ENCODE measurements around the gene DOK1. TPM values are rescaled to one million over a fixed set of nuclear protein-coding genes. Genes with fewer than 3 reads are reported as not detected.

DOK1 gene
- total RNA-seq, 1 experiment from 2014 or later = 3.4 TPM

DNA sequence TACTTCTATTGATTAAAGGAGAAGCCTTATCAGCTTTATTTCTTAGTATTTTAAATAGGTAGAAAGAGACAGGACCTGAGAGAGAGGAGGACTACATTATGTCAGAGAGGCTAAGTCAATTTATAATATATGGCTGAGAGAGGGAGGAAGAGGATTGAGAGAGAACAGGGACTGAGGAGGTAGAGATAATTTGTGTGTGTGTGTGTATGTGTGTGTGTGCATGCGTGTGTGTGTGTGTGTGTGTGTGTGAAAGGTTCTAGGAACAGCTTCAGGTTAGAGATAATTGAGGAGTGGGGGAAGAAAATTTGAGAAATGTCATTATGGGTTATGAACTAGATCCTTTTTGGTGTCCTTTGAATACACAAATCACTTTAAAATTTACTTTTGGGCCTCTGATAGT, 15.2 kb downstream of the DOK1 start:
- peaks cover 34% of the 10 kb centered on the region for H3K4me1 Mint-ChIP-seq (ENCODE audit: insufficient read depth, unreplicated experiment)
- H3K9me3 Mint-ChIP-seq (ENCODE audit: unreplicated experiment) = no peaks in the 10 kb centered on the region
- no peaks in the 10 kb centered on the region for H3K27me3 Mint-ChIP-seq (ENCODE audit: insufficient read depth, unreplicated experiment)
- ChIA-PET CTCF (interaction anchor here (15.5 kb wide), 1 partner anchor 18 kb away, joined by 203 read pairs; no protein-coding TSS in a partner anchor), POLR2A (interaction anchor here (0.7 to 1.5 kb wide), 3 partner anchors 10 to 39 kb away, joined by 3 read pairs; no protein-coding TSS in a partner anchor)
- H3K27ac Mint-ChIP-seq (ENCODE audit: low read depth, unreplicated experiment) = no peak overlapping the region
- no peaks in the 10 kb centered on the region for H3K36me3 Mint-ChIP-seq (ENCODE audit: insufficient read depth, unreplicated experiment)
- no peak for DNase-seq (ENCODE audit: unreplicated experiment)
- H3K4me3 Mint-ChIP-seq (ENCODE audit: unreplicated experiment) = no peak overlapping the region
- TF ChIP-seq, protein P1, sequence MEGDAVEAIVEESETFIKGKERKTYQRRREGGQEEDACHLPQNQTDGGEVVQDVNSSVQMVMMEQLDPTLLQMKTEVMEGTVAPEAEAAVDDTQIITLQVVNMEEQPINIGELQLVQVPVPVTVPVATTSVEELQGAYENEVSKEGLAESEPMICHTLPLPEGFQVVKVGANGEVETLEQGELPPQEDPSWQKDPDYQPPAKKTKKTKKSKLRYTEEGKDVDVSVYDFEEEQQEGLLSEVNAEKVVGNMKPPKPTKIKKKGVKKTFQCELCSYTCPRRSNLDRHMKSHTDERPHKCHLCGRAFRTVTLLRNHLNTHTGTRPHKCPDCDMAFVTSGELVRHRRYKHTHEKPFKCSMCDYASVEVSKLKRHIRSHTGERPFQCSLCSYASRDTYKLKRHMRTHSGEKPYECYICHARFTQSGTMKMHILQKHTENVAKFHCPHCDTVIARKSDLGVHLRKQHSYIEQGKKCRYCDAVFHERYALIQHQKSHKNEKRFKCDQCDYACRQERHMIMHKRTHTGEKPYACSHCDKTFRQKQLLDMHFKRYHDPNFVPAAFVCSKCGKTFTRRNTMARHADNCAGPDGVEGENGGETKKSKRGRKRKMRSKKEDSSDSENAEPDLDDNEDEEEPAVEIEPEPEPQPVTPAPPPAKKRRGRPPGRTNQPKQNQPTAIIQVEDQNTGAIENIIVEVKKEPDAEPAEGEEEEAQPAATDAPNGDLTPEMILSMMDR (IDR thresholded peaks at IDR 0.05; ENCODE audit: unreplicated experiment) = no peak
- intact Hi-C loops (cut with micrococcal nuclease) = no loop called here
- no TSS peak for BruUV-seq (replicated peaks)

DNA sequence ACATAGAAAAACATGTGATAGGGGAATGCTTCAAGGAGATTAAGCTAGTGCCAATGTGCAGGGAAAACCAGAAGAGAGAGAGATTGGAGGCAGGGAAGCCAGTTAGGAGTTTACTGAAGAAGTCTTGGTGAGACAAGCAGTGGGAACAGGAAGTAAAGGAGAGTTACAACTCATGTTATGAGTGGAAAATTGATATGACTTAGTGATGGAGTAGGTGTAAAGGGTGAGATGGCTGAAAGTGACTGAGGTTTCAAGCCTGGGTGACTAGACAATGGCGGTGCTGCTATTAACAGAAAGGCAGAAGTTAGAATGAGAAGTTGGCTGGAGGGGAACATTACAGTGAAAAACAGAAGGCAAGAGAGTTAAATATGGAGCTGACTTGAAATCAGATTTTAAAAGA, 16.5 kb downstream of the DOK1 start:
- H3K4me1 Mint-ChIP-seq (ENCODE audit: insufficient read depth, unreplicated experiment) = peaks cover 29% of the 10 kb centered on the region
- no peak overlapping the region for H3K27ac Mint-ChIP-seq (ENCODE audit: low read depth, unreplicated experiment)
- TF ChIP-seq, protein P1 (IDR thresholded peaks at IDR 0.05; ENCODE audit: unreplicated experiment) = no peak
- no peaks in the 10 kb centered on the region for H3K36me3 Mint-ChIP-seq (ENCODE audit: insufficient read depth, unreplicated experiment)
- ChIA-PET CTCF (interaction anchor here (15.5 kb wide), 1 partner anchor 16 kb away, joined by 203 read pairs; no protein-coding TSS in a partner anchor), POLR2A (interaction anchor here (1.1 to 1.5 kb wide), 2 partner anchors 8 to 41 kb away, joined by 3 read pairs; no protein-coding TSS in a partner anchor)
- intact Hi-C loops (cut with micrococcal nuclease) = no loop called here
- no peaks in the 10 kb centered on the region for H3K27me3 Mint-ChIP-seq (ENCODE audit: insufficient read depth, unreplicated experiment)
- no peak for DNase-seq (ENCODE audit: unreplicated experiment)
- H3K9me3 Mint-ChIP-seq (ENCODE audit: unreplicated experiment) = no peaks in the 10 kb centered on the region
- H3K4me3 Mint-ChIP-seq (ENCODE audit: unreplicated experiment) = no peak overlapping the region
- no TSS peak for BruUV-seq (replicated peaks)

DNA sequence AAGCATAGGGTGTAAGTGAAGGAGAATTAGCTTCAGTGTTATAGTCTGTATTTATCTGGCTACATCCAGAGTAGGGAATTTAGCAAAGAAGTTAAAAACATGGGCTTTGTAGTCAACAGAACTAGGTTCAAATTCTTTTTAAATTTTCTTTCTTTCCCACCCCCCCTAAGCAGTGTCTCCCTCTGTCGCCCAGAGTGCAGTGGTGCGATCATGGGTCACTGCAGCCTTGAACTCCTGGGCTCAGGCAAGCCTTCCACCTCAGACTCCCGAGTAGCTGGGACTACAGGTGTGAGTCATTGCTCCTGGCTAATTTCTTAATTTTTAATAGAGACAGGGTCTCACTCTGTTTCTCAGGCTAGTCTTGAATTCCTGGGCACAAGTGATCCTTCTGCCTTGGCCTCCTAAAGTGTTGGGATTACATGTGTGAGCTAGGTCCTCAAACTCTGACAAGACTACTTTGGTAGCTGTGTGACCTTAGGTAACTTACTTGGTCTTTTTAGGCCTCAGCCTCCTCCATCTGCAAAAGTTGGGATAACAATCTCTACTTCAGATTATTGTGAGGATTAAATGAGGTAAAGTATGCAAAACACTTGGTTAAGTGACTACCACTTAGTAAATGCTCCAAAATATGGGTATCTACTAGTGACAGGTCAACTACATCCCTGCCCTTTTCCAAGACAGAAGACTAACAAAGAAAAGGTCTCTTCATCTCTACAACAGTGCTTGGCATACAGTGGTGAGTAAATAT, 17.8 kb downstream of the DOK1 start:
- intact Hi-C loops (cut with micrococcal nuclease) = no loop called here
- DNase-seq (ENCODE audit: unreplicated experiment) = no peak
- H3K36me3 Mint-ChIP-seq (ENCODE audit: insufficient read depth, unreplicated experiment) = no peaks in the 10 kb centered on the region
- CTCF ChIA-PET = interaction anchor here (0.9 to 15.5 kb wide), 2 partner anchors 15 to 89 kb away, joined by 6 to 203 read pairs; partner anchors contain the start of genes CCDC142 and TTC31
- POLR2A ChIA-PET = no interaction called here
- H3K27me3 Mint-ChIP-seq (ENCODE audit: insufficient read depth, unreplicated experiment) = no peaks in the 10 kb centered on the region
- BruUV-seq (replicated peaks) = no TSS peak
- no peak overlapping the region for H3K27ac Mint-ChIP-seq (ENCODE audit: low read depth, unreplicated experiment)
- H3K4me1 Mint-ChIP-seq (ENCODE audit: insufficient read depth, unreplicated experiment) = peaks cover 29% of the 10 kb centered on the region
- TF ChIP-seq, protein P1 (IDR thresholded peaks at IDR 0.05; ENCODE audit: unreplicated experiment) = no peak
- H3K9me3 Mint-ChIP-seq (ENCODE audit: unreplicated experiment) = no peaks in the 10 kb centered on the region
- no peak overlapping the region for H3K4me3 Mint-ChIP-seq (ENCODE audit: unreplicated experiment)

DNA sequence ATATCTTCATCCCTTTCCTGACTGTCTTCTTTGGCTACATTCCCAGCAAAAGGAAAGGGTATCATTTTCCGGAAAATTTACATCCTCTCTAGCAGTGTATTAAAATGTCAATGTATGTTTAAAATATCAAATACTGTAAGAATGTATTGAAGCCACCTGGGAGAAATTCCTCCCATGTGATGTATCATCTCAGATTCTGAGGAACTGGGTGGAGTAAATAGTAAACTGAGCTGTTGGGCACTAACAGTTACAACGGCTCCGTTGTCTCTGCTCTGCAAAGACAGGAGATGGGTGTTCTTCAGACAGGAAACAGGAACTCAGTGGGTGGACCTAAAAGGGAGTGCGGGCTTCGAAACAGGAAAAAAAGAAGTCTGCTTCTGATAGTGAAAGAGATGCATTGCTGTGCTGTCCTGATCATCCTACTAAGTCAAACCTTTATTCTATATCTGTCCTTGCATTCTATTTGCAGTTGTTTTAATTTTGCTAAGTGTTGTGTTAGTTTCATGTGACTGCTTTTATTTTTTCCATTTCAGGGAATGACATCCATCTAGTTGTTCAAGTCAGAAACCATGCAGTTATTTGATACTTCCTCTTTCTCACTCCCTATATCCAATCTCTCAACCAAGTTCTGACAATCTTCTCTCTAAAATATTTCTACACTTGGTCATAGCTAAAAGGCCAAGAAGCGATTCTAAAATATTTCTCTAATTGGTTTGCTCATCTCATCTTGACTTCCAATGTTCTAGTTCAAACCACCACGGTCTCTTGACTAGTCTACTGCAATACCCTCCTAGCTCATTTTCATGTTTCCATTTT, 19.4 kb downstream of the DOK1 start:
- no TSS peak for BruUV-seq (replicated peaks)
- intact Hi-C loops (cut with micrococcal nuclease) = no loop called here
- ChIA-PET CTCF (interaction anchor here (0.6 to 15.5 kb wide), 4 partner anchors 13 to 182 kb away, joined by 3 to 203 read pairs (median 14); partner anchors contain the start of genes CCDC142 and TTC31), POLR2A (interaction anchor here (0.9 to 1.7 kb wide), 5 partner anchors 8 to 116 kb away, joined by 3 to 5 read pairs (median 4); partner anchors contain the start of genes DQX1 and WBP1)
- DNase-seq (ENCODE audit: unreplicated experiment) = peak; percentile 71
- peak overlapping the region; percentile 71 for H3K27ac Mint-ChIP-seq (ENCODE audit: low read depth, unreplicated experiment)
- no peaks in the 10 kb centered on the region for H3K27me3 Mint-ChIP-seq (ENCODE audit: insufficient read depth, unreplicated experiment)
- peak overlapping the region; percentile 48 for H3K4me3 Mint-ChIP-seq (ENCODE audit: unreplicated experiment)
- no peaks in the 10 kb centered on the region for H3K9me3 Mint-ChIP-seq (ENCODE audit: unreplicated experiment)
- peaks cover 18% of the 10 kb centered on the region for H3K4me1 Mint-ChIP-seq (ENCODE audit: insufficient read depth, unreplicated experiment)
- TF ChIP-seq, protein P1 (IDR thresholded peaks at IDR 0.05; ENCODE audit: unreplicated experiment) = no peak
- no peaks in the 10 kb centered on the region for H3K36me3 Mint-ChIP-seq (ENCODE audit: insufficient read depth, unreplicated experiment)
